ACC112 (cell line): Measurements from ENCODE around the gene FGF11.
A peak's percentile ranks its signal among the peaks of the same experiment; 100 is the strongest.

Experiments
- H2AFZ ChIP-seq: fragments of 200-600 bp; sonication (generic); one replicate; pipeline ENCODE4 v1.6.0; 2017; ENCODE audit warnings: antibody characterized with exemption, low read length; ENCODE audit not compliant: unreplicated experiment
- H3K27ac ChIP-seq: fragments of 200-600 bp; sonication (generic); 2 replicates; pipeline ENCODE4 v1.5.1; 2014; ENCODE audit warnings: low read depth, mild to moderate bottlenecking, antibody characterized with exemption, low read length, moderate library complexity
- H3K27me3 ChIP-seq: fragments of 200-600 bp; sonication (generic); 2 replicates; pipeline ENCODE4 v1.6.1; 2014; ENCODE audit warnings: mild to moderate bottlenecking, antibody characterized with exemption, low read length, moderate library complexity, mixed read lengths; ENCODE audit not compliant: insufficient read depth
- H3K36me3 ChIP-seq: fragments of 200-600 bp; sonication (generic); 2 replicates; pipeline ENCODE4 v1.6.1; 2016; ENCODE audit warnings: mild to moderate bottlenecking, antibody characterized with exemption, low read length, moderate library complexity, mixed read lengths; ENCODE audit not compliant: insufficient read depth
- H3K4me1 ChIP-seq: fragments of 200-600 bp; sonication (generic); one replicate; pipeline ENCODE4 v1.6.1; 2016; ENCODE audit warnings: low read length, mixed read lengths; ENCODE audit not compliant: insufficient read depth, unreplicated experiment, control insufficient read depth
- H3K4me3 ChIP-seq: fragments of 200-600 bp; sonication (generic); 2 replicates; pipeline ENCODE4 v1.5.1; 2014; ENCODE audit warnings: mild to moderate bottlenecking, low read depth, low read length
- H3K79me2 ChIP-seq: fragments of 200-600 bp; sonication (generic); one replicate; pipeline ENCODE4 v1.6.0; 2016; ENCODE audit warnings: low read length; ENCODE audit not compliant: control insufficient read depth, unreplicated experiment, insufficient read depth

The FGF11 gene

GRCh38 chr17:7431231-7431630 lies 8.1 kb upstream of the FGF11 start:
- Histone ChIP-seq H3K27me3 (no peaks in the 10 kb centered on the region), H2AFZ (no peak overlapping the region), H3K36me3 (no peaks in the 10 kb centered on the region), H3K79me2 (no peaks in the 10 kb centered on the region), H3K4me3 (no peak overlapping the region), H3K27ac (no peak overlapping the region), H3K4me1 (no peaks in the 10 kb centered on the region)

GRCh38 chr17:7432296-7432695 lies 7.0 kb upstream of the FGF11 start:
- Histone ChIP-seq H3K27me3 (no peaks in the 10 kb centered on the region), H3K4me3 (no peak overlapping the region), H3K79me2 (no peaks in the 10 kb centered on the region), H3K4me1 (peaks cover 2% of the 10 kb centered on the region), H2AFZ (no peak overlapping the region), H3K36me3 (no peaks in the 10 kb centered on the region), H3K27ac (no peak overlapping the region)

- peak overlapping the region; percentile 74 for H3K4me3 ChIP-seq
- peaks cover 9% of the 10 kb centered on the region for H3K4me1 ChIP-seq
- H3K27ac ChIP-seq, result no peak overlapping the region
- H3K79me2 ChIP-seq, result no peaks in the 10 kb centered on the region
- peaks cover 16% of the 10 kb centered on the region for H3K27me3 ChIP-seq
- no peaks in the 10 kb centered on the region for H3K36me3 ChIP-seq
- peak overlapping the region; percentile 73 for H2AFZ ChIP-seq
These were observed 3.4 kb upstream of the FGF11 start for GRCh38 chr17:7435676-7436555.

- Histone ChIP-seq H3K27me3 (peaks cover 16% of the 10 kb centered on the region), H3K4me3 (peak overlapping the region; percentile 74), H3K27ac (no peak overlapping the region), H3K4me1 (peaks cover 9% of the 10 kb centered on the region), H2AFZ (peak overlapping the region; percentile 33), H3K36me3 (no peaks in the 10 kb centered on the region), H3K79me2 (no peaks in the 10 kb centered on the region)
These were observed 2.5 kb upstream of the FGF11 start for GRCh38 chr17:7436556-7437368.

- Histone ChIP-seq H3K79me2 (no peaks in the 10 kb centered on the region), H3K27ac (no peak overlapping the region), H3K36me3 (no peaks in the 10 kb centered on the region), H3K27me3 (peaks cover 16% of the 10 kb centered on the region), H3K4me1 (peaks cover 9% of the 10 kb centered on the region), H3K4me3 (peak overlapping the region; percentile 74), H2AFZ (no peak overlapping the region)
These were observed 1.9 kb upstream of the FGF11 start for GRCh38 chr17:7437369-7437863.

- Histone ChIP-seq H3K79me2 (no peaks in the 10 kb centered on the region), H3K4me1 (peaks cover 9% of the 10 kb centered on the region), H3K27ac (no peak overlapping the region), H3K36me3 (no peaks in the 10 kb centered on the region), H3K27me3 (peaks cover 16% of the 10 kb centered on the region), H3K4me3 (peak overlapping the region; percentile 74), H2AFZ (no peak overlapping the region)
These were observed 1.2 kb upstream of the FGF11 start for GRCh38 chr17:7437950-7438614.

- peak overlapping the region; percentile 80 for H3K4me3 ChIP-seq
- peaks cover 13% of the 10 kb centered on the region for H3K4me1 ChIP-seq
- no peak overlapping the region for H3K27ac ChIP-seq
These were observed 454 bp upstream of the FGF11 start for GRCh38 chr17:7438656-7439460.

GRCh38 chr17:7440113-7440833 lies 961 bp downstream of the FGF11 start:
- Histone ChIP-seq H3K4me1 (peaks cover 25% of the 10 kb centered on the region), H3K27me3 (peaks cover 16% of the 10 kb centered on the region), H2AFZ (peak overlapping the region; percentile 48)

More at GRCh38 chr17:7438656-7439460, 454 bp upstream of the FGF11 start:
- H3K79me2 ChIP-seq, result no peaks in the 10 kb centered on the region
- no peak overlapping the region for H2AFZ ChIP-seq
- H3K27me3 ChIP-seq, result peaks cover 16% of the 10 kb centered on the region
- no peaks in the 10 kb centered on the region for H3K36me3 ChIP-seq

GRCh38 chr17:7440834-7441195 lies 1.5 kb downstream of the FGF11 start:
- peaks cover 17% of the 10 kb centered on the region for H3K27me3 ChIP-seq
- peak overlapping the region; percentile 48 for H2AFZ ChIP-seq
- H3K36me3 ChIP-seq, result no peaks in the 10 kb centered on the region
- H3K79me2 ChIP-seq, result no peaks in the 10 kb centered on the region
- peaks cover 25% of the 10 kb centered on the region for H3K4me1 ChIP-seq
- H3K27ac ChIP-seq, result no peak overlapping the region
- peak overlapping the region; percentile 80 for H3K4me3 ChIP-seq

More at GRCh38 chr17:7440113-7440833, 961 bp downstream of the FGF11 start:
- no peaks in the 10 kb centered on the region for H3K79me2 ChIP-seq
- H3K36me3 ChIP-seq, result no peaks in the 10 kb centered on the region
- peak overlapping the region; percentile 80 for H3K4me3 ChIP-seq
- H3K27ac ChIP-seq, result no peak overlapping the region
